Measurements from ENCODE around the gene ERCC4.

Gene ERCC4

DNA sequence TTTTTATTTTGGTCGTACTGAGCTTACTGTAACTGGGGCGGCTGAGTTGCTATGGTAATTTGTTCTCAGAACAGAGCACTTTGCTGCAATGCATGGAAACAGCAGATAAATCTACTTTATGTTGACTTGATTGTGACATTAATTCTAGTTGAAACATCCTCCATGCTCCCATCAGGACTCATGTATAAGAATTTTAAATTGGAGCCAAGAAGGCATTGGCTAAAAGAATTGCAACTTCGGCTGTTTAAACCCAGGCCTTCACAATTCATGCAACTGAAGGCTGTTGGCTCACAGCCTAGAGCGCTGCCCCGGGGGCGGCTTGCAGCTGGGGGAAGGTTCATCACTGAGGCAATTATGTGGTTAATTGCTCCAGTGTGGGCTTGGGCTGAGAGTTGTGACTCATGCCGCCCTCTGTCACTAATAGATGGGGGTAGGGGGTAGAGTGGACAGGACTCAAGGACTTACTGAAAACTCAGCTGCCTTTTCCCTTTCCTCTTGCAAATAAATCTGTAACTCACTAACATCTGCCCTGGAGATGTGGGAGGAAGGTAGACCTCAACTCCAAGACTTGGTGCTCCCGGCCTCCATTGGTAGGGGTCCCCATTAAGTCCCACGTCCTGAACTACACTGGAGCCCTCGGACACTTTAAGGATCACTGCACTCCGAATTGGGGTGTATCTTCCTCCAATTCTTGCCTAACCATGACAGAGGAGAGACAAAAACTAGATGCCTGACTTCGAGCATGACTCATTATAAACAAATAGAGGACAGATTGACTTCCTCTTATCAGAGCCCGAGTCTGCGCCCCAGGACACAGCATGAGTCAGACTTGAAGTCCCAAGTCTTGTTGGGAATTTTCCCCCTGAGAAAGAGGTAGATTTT lies 37.5 kb downstream of the ERCC4 start:
- peak overlapping the region; percentile 77 for H3K4me3 ChIP-seq (ENCODE audit: low read length)
- H3K9me3 ChIP-seq (ENCODE audit: insufficient read depth, low read length), result no peaks in the 10 kb centered on the region; the same call in 1 of the 2 replicates
- peaks cover 3% of the 10 kb centered on the region for H3K36me3 ChIP-seq (replicated peaks; ENCODE audit: low read depth, low read length)
- TF ChIP-seq, protein P1, sequence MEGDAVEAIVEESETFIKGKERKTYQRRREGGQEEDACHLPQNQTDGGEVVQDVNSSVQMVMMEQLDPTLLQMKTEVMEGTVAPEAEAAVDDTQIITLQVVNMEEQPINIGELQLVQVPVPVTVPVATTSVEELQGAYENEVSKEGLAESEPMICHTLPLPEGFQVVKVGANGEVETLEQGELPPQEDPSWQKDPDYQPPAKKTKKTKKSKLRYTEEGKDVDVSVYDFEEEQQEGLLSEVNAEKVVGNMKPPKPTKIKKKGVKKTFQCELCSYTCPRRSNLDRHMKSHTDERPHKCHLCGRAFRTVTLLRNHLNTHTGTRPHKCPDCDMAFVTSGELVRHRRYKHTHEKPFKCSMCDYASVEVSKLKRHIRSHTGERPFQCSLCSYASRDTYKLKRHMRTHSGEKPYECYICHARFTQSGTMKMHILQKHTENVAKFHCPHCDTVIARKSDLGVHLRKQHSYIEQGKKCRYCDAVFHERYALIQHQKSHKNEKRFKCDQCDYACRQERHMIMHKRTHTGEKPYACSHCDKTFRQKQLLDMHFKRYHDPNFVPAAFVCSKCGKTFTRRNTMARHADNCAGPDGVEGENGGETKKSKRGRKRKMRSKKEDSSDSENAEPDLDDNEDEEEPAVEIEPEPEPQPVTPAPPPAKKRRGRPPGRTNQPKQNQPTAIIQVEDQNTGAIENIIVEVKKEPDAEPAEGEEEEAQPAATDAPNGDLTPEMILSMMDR (IDR thresholded peaks at IDR 0.05; ENCODE audit: low read depth, low read length), result no peak
- no peak for TF ChIP-seq EZH2phosphoT487 (IDR thresholded peaks at IDR 0.05; ENCODE audit: low read depth)
- peak overlapping the region; percentile 94 for H3K9ac ChIP-seq (ENCODE audit: low read length)
- H3K27me3 ChIP-seq (ENCODE audit: low read depth, low read length), result no peaks in the 10 kb centered on the region
- H3K4me1 ChIP-seq (ENCODE audit: low read length), result peaks cover 53% of the 10 kb centered on the region
- H2AFZ ChIP-seq (ENCODE audit: low read depth, low read length), result no peak overlapping the region
- no peaks in the 10 kb centered on the region for H4K20me1 ChIP-seq (ENCODE audit: insufficient read depth, low read length)
- peak overlapping the region; percentile 100 for H3K4me2 ChIP-seq (ENCODE audit: low read length)
- peak overlapping the region; percentile 99 for H3K27ac ChIP-seq (ENCODE audit: low read length)
- H3K79me2 ChIP-seq (ENCODE audit: low read length), result no peaks in the 10 kb centered on the region

DNA sequence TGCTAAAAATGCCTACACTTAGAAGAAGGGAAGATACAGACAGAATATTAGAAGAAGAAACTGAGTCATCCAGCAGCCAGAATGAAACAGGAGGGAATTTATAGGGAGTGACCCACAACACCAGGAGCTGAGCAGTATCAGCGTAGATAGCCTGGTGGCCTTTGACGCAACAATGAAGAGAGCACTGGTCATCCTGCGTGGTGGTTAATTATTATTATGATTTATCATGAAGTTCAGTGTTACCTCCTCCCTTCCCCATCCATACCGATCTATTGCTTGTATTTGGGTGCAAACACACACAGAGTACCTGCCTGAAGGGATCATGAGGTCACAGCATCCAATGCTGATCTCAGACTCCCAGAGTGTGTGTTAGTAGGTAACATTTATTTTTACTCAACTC lies 38.5 kb downstream of the ERCC4 start:
- H3K27me3 ChIP-seq (ENCODE audit: low read depth, low read length), result no peaks in the 10 kb centered on the region
- peak overlapping the region; percentile 100 for H3K4me2 ChIP-seq (ENCODE audit: low read length)
- H3K4me1 ChIP-seq (ENCODE audit: low read length), result peaks cover 53% of the 10 kb centered on the region
- no peaks in the 10 kb centered on the region; the same call in 1 of the 2 replicates for H3K9me3 ChIP-seq (ENCODE audit: insufficient read depth, low read length)
- peak overlapping the region; percentile 60 for H2AFZ ChIP-seq (ENCODE audit: low read depth, low read length)
- H3K4me3 ChIP-seq (ENCODE audit: low read length), result peak overlapping the region; percentile 77
- H3K79me2 ChIP-seq (ENCODE audit: low read length), result no peaks in the 10 kb centered on the region
- H4K20me1 ChIP-seq (ENCODE audit: insufficient read depth, low read length), result no peaks in the 10 kb centered on the region
- H3K27ac ChIP-seq (ENCODE audit: low read length), result peak overlapping the region; percentile 99
- H3K36me3 ChIP-seq (replicated peaks; ENCODE audit: low read depth, low read length), result peaks cover 3% of the 10 kb centered on the region
- TF ChIP-seq, protein P1 (IDR thresholded peaks at IDR 0.05; ENCODE audit: low read depth, low read length), result no peak
- TF ChIP-seq EZH2phosphoT487 (IDR thresholded peaks at IDR 0.05; ENCODE audit: low read depth), result no peak
- H3K9ac ChIP-seq (ENCODE audit: low read length), result peak overlapping the region; percentile 94

DNA sequence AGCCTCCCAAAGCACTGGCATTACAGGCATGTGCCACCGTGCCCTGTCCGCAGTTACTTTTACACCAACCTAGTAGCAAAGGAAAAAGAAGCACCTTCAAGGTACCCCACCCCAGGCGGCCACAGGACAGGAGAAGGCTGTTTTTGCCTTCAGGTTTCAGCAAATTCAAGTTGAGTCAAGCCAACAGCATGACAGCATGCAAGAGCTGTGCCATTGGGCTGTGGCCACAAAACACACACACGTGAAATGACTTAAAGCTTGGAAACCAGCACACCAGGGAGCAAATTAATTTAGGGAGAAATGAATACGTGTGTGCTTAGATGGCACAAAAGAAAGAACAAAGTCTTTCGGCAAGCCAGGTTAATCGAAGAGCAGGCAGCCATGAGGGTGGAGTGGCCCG lies 39.7 kb downstream of the ERCC4 start:
- no peaks in the 10 kb centered on the region for H4K20me1 ChIP-seq (ENCODE audit: insufficient read depth, low read length)
- H3K4me3 ChIP-seq (ENCODE audit: low read length), result no peak overlapping the region
- H2AFZ ChIP-seq (ENCODE audit: low read depth, low read length), result no peak overlapping the region
- H3K4me1 ChIP-seq (ENCODE audit: low read length), result peaks cover 52% of the 10 kb centered on the region
- H3K79me2 ChIP-seq (ENCODE audit: low read length), result no peaks in the 10 kb centered on the region
- H3K9ac ChIP-seq (ENCODE audit: low read length), result no peak overlapping the region
- no peak overlapping the region for H3K27ac ChIP-seq (ENCODE audit: low read length)
- H3K4me2 ChIP-seq (ENCODE audit: low read length), result no peak overlapping the region
- no peaks in the 10 kb centered on the region; the same call in 1 of the 2 replicates for H3K9me3 ChIP-seq (ENCODE audit: insufficient read depth, low read length)
- H3K36me3 ChIP-seq (replicated peaks; ENCODE audit: low read depth, low read length), result peaks cover 3% of the 10 kb centered on the region
- H3K27me3 ChIP-seq (ENCODE audit: low read depth, low read length), result no peaks in the 10 kb centered on the region
- TF ChIP-seq, protein P1 (IDR thresholded peaks at IDR 0.05; ENCODE audit: low read depth, low read length), result no peak
- TF ChIP-seq EZH2phosphoT487 (IDR thresholded peaks at IDR 0.05; ENCODE audit: low read depth), result no peak

DNA sequence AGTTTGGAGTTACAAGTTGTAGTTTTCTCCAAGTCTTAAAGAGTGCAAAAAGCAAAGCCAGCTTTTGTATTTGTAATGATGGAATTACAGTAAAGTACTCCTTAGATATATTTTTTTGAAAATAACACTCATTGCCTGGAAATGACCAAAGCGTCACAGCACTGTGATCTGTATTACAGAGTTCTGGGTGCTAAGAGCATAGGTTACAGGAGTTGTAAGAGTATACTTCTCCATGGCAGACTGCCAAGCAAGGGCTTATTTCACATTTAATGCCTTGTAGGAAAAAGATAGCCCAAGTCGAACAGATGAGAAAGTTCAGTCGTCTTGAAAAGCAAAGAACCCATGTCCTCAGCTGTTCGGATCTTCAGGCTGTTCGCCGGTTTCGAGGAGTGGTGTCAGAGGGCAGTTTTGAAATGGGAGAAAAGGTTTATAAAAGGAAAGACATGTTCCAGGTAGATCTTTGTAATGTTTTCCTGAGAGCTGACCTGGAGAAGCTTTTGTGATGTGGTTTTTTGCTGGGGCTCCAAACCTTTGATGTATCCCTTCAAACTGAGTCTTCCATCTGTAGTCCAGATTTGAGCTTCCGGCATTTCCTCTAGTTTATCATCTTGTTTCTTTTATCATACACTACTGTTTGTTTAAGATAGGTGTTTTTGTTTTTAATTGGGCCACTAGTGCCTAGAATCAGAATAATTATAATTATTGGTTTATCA lies 41.3 kb downstream of the ERCC4 start:
- Histone ChIP-seq H3K36me3 (replicated peaks; ENCODE audit: low read depth, low read length) (no peaks in the 10 kb centered on the region), H3K27ac (ENCODE audit: low read length) (no peak overlapping the region), H3K4me1 (ENCODE audit: low read length) (peaks cover 35% of the 10 kb centered on the region), H3K9ac (ENCODE audit: low read length) (no peak overlapping the region), H3K79me2 (ENCODE audit: low read length) (no peaks in the 10 kb centered on the region), H3K27me3 (ENCODE audit: low read depth, low read length) (no peaks in the 10 kb centered on the region), H3K4me2 (ENCODE audit: low read length) (no peak overlapping the region), H3K9me3 (ENCODE audit: insufficient read depth, low read length) (no peaks in the 10 kb centered on the region), H3K4me3 (ENCODE audit: low read length) (no peak overlapping the region), H2AFZ (ENCODE audit: low read depth, low read length) (no peak overlapping the region), H4K20me1 (ENCODE audit: insufficient read depth, low read length) (no peaks in the 10 kb centered on the region)
- TF ChIP-seq EZH2phosphoT487 (IDR thresholded peaks at IDR 0.05; ENCODE audit: low read depth), result no peak
- TF ChIP-seq, protein P1 (IDR thresholded peaks at IDR 0.05; ENCODE audit: low read depth, low read length), result no peak

All from OCI-LY3 (cell line).